SK-N-SH (cell line): ENCODE results near the gene CNP. TPM values are rescaled to one million over a fixed set of nuclear protein-coding genes. Genes with fewer than 3 reads are reported as not detected.

Source experiments
- CTCF ChIA-PET: fragments of 300-600, 350-600 bp; formaldehyde crosslinking; extraction: SDS; loops from one replicate; lab custom pipeline; 2021; lab: Yijun Ruan, JAX
- POLR2A ChIA-PET: fragments of 350-600 bp; sonication (Branson Sonifier 250); formaldehyde crosslinking; extraction: SDS; loops from one replicate; lab custom pipeline; 2020; ENCODE audit warnings: antibody characterized with exemption, inconsistent platforms; lab: Yijun Ruan, JAX
- DNase-seq: peaks from one replicate; pipeline ENCODE4 v3.0.0; 2012
- H2AFZ ChIP-seq: fragments of 200-600 bp; sonication (generic); 2 replicates; pipeline ENCODE4 v1.8.1; 2016; ENCODE audit warnings: antibody characterized with exemption, mild to moderate bottlenecking, low read depth
- H3F3A ChIP-seq: fragments of 200-600 bp; sonication (generic); replicated peaks from 2 replicates; pipeline ENCODE3; 2016; ENCODE audit warnings: antibody characterized with exemption, mild to moderate bottlenecking; ENCODE audit not compliant: insufficient read depth
- H3K27ac ChIP-seq, 2 experiments: fragments of 200-500 bp in 1 of 2; fragments of 200-600 bp in 1 of 2; sonication (Bioruptor generic) in 1 of 2; sonication (generic), shearing (Covaris generic) in 1 of 2; 2 replicates each; pipeline versions ENCODE4 v1.5.1 to v1.6.1; 2014 to 2016; ENCODE audit warnings: low read depth in 2 of 2, inconsistent platforms in 1 of 2, low read length in 1 of 2, mild to moderate bottlenecking in 1 of 2, mixed read lengths in 1 of 2
- H3K27me3 ChIP-seq: fragments of 200-600 bp; sonication (generic), shearing (Covaris generic); 2 replicates; pipeline ENCODE4 v1.6.1; 2016; ENCODE audit warnings: mixed run types; ENCODE audit not compliant: insufficient read depth
- H3K36me3 ChIP-seq, 2 experiments: fragments of 200-500 bp in 1 of 2; fragments of 200-600 bp in 1 of 2; sonication (Bioruptor generic) in 1 of 2; sonication (generic) in 1 of 2; replicated peaks in 1 of 2; 2 replicates each; pipeline versions ENCODE3 to v1.5.1; 2014 to 2016; ENCODE audit warnings: low read length in 1 of 2, mild to moderate bottlenecking in 1 of 2; ENCODE audit not compliant: insufficient read depth in 2 of 2, control insufficient read depth in 1 of 2
- H3K4me1 ChIP-seq, 2 experiments: fragments of 200-500 bp in 1 of 2; fragments of 200-600 bp in 1 of 2; sonication (Bioruptor generic) in 1 of 2; sonication (generic), shearing (Covaris generic) in 1 of 2; 2 replicates each; pipeline versions ENCODE4 v1.5.1 to v1.6.1; 2014 to 2016; ENCODE audit warnings: low read depth in 1 of 2, low read length in 1 of 2, mixed run types in 1 of 2; ENCODE audit not compliant: insufficient read depth in 2 of 2, control insufficient read depth in 1 of 2
- H3K4me2 ChIP-seq: fragments of 200-600 bp; sonication (generic), shearing (Covaris generic); 2 replicates; pipeline ENCODE4 v1.6.1; 2017; ENCODE audit warnings: mixed run types
- H3K4me3 ChIP-seq, 2 experiments: fragments of 200-500 bp in 1 of 2; fragments of 200-600 bp in 1 of 2; sonication (Bioruptor generic) in 1 of 2; sonication (generic), shearing (Covaris generic) in 1 of 2; 2 replicates each; pipeline versions ENCODE4 v1.5.1 to v1.8.1; 2014 to 2016; ENCODE audit warnings: low read depth in 2 of 2, inconsistent platforms in 1 of 2, low read length in 1 of 2, mild to moderate bottlenecking in 1 of 2, mixed read lengths in 1 of 2, moderate library complexity in 1 of 2
- H3K79me2 ChIP-seq: fragments of 200-600 bp; sonication (generic); 2 replicates; pipeline ENCODE4 v1.8.1; 2017; ENCODE audit warnings: mild to moderate bottlenecking; ENCODE audit not compliant: insufficient read depth
- H3K9ac ChIP-seq: fragments of 200-600 bp; sonication (generic); 2 replicates; pipeline ENCODE4 v1.6.1; 2017; ENCODE audit warnings: mixed run types
- H3K9me2 ChIP-seq: fragments of 200-600 bp; sonication (generic); 2 replicates; pipeline ENCODE4 v1.6.1; 2017; ENCODE audit warnings: mixed run types
- H3K9me3 ChIP-seq: fragments of 200-600 bp; sonication (generic); 2 replicates; pipeline ENCODE4 v1.6.1; 2017; ENCODE audit warnings: mixed run types, mild to moderate bottlenecking, moderate library complexity
- H4K20me1 ChIP-seq: fragments of 200-600 bp; sonication (generic); 2 replicates; pipeline ENCODE4 v1.6.1; 2017; ENCODE audit warnings: mild to moderate bottlenecking, mixed run types; ENCODE audit not compliant: insufficient read depth
- CHD2 ChIP-seq: fragments of 150-350 bp; IDR thresholded peaks from 2 replicates; pipeline ENCODE4 v1.6.1; 2018; ENCODE audit warnings: low read length; ENCODE audit not compliant: partially characterized antibody
- ELF1 ChIP-seq: IDR thresholded peaks from 2 replicates; pipeline ENCODE4 v1.4.0; 2012
- EP300 ChIP-seq, 2 experiments: IDR thresholded peaks; 2 replicates each; pipeline versions ENCODE4 v1.4.0 to v1.6.1; 2012; ENCODE audit warnings: borderline replicate concordance in 1 of 2, low read depth in 1 of 2, low read length in 1 of 2
- GABPA ChIP-seq: IDR thresholded peaks from 2 replicates; pipeline ENCODE4 v1.4.0; 2012; ENCODE audit warnings: low read depth, mild to moderate bottlenecking
- GATA2 ChIP-seq: sonication (generic); formaldehyde crosslinking; IDR thresholded peaks from 2 replicates; pipeline ENCODE4 v1.5.0; 2020; ENCODE audit warnings: mild to moderate bottlenecking, missing genetic modification reagents
- MEF2A ChIP-seq: IDR thresholded peaks from 2 replicates; pipeline ENCODE4 v1.4.0; 2012; ENCODE audit warnings: low read depth, borderline replicate concordance
- MXI1 ChIP-seq: IDR thresholded peaks from 2 replicates; pipeline ENCODE4 v1.6.1; 2012; ENCODE audit warnings: mild to moderate bottlenecking, low read depth, low read length, improper control_type of control experiment
- NFIC ChIP-seq: IDR thresholded peaks from 2 replicates; pipeline ENCODE4 v1.4.0; 2012; ENCODE audit warnings: borderline replicate concordance
- NRF1 ChIP-seq: IDR thresholded peaks from 2 replicates; pipeline ENCODE4 v1.6.1; 2012; ENCODE audit warnings: low read depth, mild to moderate bottlenecking, low read length
- POLR2AphosphoS5 ChIP-seq: IDR thresholded peaks from 2 replicates; pipeline ENCODE4 v1.6.1; 2012; ENCODE audit warnings: low read depth, low read length
- RAD21 ChIP-seq: IDR thresholded peaks from 2 replicates; pipeline ENCODE4 v1.6.1; 2012; ENCODE audit warnings: mild to moderate bottlenecking, low read length
- RCOR1 ChIP-seq: fragments of 150-350 bp; IDR thresholded peaks from 2 replicates; pipeline ENCODE4 v1.6.1; 2017; ENCODE audit warnings: antibody characterized with exemption, low read length
- RFX5 ChIP-seq: IDR thresholded peaks from 2 replicates; pipeline ENCODE4 v1.6.1; 2012; ENCODE audit warnings: mild to moderate bottlenecking, improper control_type of control experiment, low read length
- RXRA ChIP-seq: IDR thresholded peaks from 2 replicates; pipeline ENCODE4 v1.4.0; 2012; ENCODE audit warnings: low read depth, mild to moderate bottlenecking, borderline replicate concordance
- SIN3A ChIP-seq: IDR thresholded peaks from 2 replicates; pipeline ENCODE4 v1.6.1; 2012; ENCODE audit warnings: low read depth, mild to moderate bottlenecking, low read length, moderate library complexity, borderline replicate concordance
- SMC3 ChIP-seq: IDR thresholded peaks from 2 replicates; pipeline ENCODE4 v1.6.1; 2012; ENCODE audit warnings: low read depth, low read length, improper control_type of control experiment
- TAF1 ChIP-seq: IDR thresholded peaks from 2 replicates; pipeline ENCODE4 v1.6.1; 2012; ENCODE audit warnings: low read depth, mild to moderate bottlenecking, low read length, moderate library complexity, borderline replicate concordance
- TCF12 ChIP-seq: IDR thresholded peaks from 2 replicates; pipeline ENCODE4 v1.4.0; 2012
- YY1 ChIP-seq: IDR thresholded peaks from 2 replicates; pipeline ENCODE4 v1.4.0; 2012; ENCODE audit warnings: low read depth, mild to moderate bottlenecking
- WGBS: methylation state at CpG from one replicate; pipeline ENCODE4 v1.1.6; 2017; ENCODE audit warnings: low lambda C conversion rate; 5-methylcytosine and 5-hydroxymethylcytosine counted together
- polyA plus RNA-seq, 3 experiments: library from polyadenylated mRNA; depleted of rRNA; stranded (reverse); fragments of >200 nt; gene quantifications; 2 replicates each; pipeline ENCODE4 v1.2.3, GENCODE V29; 2012
- TF ChIP-seq, protein P1 (sequence below): IDR thresholded peaks from 2 replicates; pipeline ENCODE4 v1.4.0; 2012; ENCODE audit warnings: low read depth, borderline replicate concordance
- TF ChIP-seq, protein P2 (sequence below): IDR thresholded peaks from 2 replicates; pipeline ENCODE4 v1.4.0; 2012; ENCODE audit warnings: low read depth
- TF ChIP-seq, protein P3 (sequence below): IDR thresholded peaks from 2 replicates; pipeline ENCODE4 v1.6.1; 2012; ENCODE audit warnings: mild to moderate bottlenecking, low read depth, low read length, moderate library complexity
- TF ChIP-seq, protein P4 (sequence below): fragments of 200-600 bp; sonication (generic); IDR thresholded peaks from 2 replicates; pipeline ENCODE4 v1.6.1; 2017; ENCODE audit warnings: antibody characterized with exemption, mild to moderate bottlenecking, moderate library complexity
- TF ChIP-seq, protein P5 (sequence below): IDR thresholded peaks from 2 replicates; pipeline ENCODE4; 2012

Gene CNP
- polyA plus RNA-seq, 1 of the 3 experiments (the other 2 are of a cell fraction): 54.8 TPM

DNA sequence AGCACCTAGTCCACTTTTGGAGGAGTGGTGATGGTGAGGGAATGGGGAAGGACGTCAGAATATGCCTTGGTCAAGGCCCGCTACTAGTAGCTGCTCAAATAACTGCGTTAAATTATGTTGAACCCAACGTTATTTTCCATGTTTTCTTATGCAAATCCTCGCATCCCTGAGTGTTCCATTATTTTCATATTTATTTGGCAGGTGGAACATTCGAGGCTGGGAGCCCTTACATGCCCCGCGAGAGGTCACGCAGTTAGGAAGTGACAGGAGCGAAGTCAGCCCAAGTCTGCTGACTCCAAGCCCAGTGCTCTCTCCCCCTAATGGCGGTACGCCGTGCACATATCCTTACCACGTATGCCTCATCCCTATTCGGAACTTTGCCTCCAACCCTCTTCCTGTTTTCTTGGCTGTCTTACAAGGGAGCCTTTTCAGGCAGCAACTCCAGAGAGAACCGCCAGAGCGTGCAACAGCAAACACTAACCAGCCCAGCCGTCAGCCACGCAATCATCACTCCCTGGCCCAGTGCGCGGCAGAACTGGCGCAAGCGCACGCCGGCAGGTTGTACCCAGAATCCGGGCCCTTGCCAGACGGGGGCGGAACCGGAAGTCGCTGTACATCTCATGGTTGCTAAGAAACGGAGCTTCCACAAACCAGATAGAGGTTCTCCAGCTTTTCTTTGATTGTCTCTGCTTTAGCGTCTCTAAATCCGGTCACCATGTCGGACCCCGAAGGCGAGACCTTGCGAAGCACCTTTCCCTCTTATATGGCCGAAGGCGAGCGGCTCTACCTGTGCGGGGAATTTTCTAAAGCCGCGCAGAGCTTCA, 36.4 kb upstream of the CNP start, which contains the start of gene ODAD4:
ODAD4 (plus strand) TSS at position 609 of the 824 bp plus-strand sequence; CDS start at position 716, 107 bp downstream.
- TF ChIP-seq EP300 (IDR thresholded peaks at IDR 0.05; ENCODE audit: borderline replicate concordance in 1 of 2, low read depth in 1 of 2, low read length in 1 of 2) (no peak; a peak in 1 of 4 replicates), GATA2 (CRISPR knock-in tag) (no peak), MEF2A (no peak), NFIC (peak; percentile 53; the same call in 1 of the 2 replicates), GABPA (peak; percentile 74), SMC3 (peak; percentile 37; the same call in 1 of the 2 replicates), RCOR1 (no peak), RAD21 (peak; percentile 56), RFX5 (0 out of 2 replicates have a peak, but pooled peaks have one; percentile 9), SIN3A (peak; percentile 85; the same call in 1 of the 2 replicates), MXI1 (peak; percentile 85), TCF12 (peak; percentile 33; the same call in 1 of the 2 replicates), ELF1 (peak; percentile 76; the same call in 1 of the 2 replicates), POLR2AphosphoS5 (peak; percentile 92), CHD2 (no peak), YY1 (peak; percentile 79), NRF1 (peak; percentile 98), TAF1 (peak; percentile 59; the same call in 1 of the 2 replicates), RXRA (no peak)
- TF ChIP-seq, protein P1, sequence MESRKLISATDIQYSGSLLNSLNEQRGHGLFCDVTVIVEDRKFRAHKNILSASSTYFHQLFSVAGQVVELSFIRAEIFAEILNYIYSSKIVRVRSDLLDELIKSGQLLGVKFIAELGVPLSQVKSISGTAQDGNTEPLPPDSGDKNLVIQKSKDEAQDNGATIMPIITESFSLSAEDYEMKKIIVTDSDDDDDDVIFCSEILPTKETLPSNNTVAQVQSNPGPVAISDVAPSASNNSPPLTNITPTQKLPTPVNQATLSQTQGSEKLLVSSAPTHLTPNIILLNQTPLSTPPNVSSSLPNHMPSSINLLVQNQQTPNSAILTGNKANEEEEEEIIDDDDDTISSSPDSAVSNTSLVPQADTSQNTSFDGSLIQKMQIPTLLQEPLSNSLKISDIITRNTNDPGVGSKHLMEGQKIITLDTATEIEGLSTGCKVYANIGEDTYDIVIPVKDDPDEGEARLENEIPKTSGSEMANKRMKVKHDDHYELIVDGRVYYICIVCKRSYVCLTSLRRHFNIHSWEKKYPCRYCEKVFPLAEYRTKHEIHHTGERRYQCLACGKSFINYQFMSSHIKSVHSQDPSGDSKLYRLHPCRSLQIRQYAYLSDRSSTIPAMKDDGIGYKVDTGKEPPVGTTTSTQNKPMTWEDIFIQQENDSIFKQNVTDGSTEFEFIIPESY: peak; percentile 35; the same call in 1 of the 2 replicates
- TF ChIP-seq, protein P2, sequence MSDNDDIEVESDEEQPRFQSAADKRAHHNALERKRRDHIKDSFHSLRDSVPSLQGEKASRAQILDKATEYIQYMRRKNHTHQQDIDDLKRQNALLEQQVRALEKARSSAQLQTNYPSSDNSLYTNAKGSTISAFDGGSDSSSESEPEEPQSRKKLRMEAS: peak; percentile 91
- TF ChIP-seq, protein P3, sequence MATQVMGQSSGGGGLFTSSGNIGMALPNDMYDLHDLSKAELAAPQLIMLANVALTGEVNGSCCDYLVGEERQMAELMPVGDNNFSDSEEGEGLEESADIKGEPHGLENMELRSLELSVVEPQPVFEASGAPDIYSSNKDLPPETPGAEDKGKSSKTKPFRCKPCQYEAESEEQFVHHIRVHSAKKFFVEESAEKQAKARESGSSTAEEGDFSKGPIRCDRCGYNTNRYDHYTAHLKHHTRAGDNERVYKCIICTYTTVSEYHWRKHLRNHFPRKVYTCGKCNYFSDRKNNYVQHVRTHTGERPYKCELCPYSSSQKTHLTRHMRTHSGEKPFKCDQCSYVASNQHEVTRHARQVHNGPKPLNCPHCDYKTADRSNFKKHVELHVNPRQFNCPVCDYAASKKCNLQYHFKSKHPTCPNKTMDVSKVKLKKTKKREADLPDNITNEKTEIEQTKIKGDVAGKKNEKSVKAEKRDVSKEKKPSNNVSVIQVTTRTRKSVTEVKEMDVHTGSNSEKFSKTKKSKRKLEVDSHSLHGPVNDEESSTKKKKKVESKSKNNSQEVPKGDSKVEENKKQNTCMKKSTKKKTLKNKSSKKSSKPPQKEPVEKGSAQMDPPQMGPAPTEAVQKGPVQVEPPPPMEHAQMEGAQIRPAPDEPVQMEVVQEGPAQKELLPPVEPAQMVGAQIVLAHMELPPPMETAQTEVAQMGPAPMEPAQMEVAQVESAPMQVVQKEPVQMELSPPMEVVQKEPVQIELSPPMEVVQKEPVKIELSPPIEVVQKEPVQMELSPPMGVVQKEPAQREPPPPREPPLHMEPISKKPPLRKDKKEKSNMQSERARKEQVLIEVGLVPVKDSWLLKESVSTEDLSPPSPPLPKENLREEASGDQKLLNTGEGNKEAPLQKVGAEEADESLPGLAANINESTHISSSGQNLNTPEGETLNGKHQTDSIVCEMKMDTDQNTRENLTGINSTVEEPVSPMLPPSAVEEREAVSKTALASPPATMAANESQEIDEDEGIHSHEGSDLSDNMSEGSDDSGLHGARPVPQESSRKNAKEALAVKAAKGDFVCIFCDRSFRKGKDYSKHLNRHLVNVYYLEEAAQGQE: 0 out of 2 replicates have a peak, but pooled peaks have one; percentile 20
- TF ChIP-seq, protein P4, sequence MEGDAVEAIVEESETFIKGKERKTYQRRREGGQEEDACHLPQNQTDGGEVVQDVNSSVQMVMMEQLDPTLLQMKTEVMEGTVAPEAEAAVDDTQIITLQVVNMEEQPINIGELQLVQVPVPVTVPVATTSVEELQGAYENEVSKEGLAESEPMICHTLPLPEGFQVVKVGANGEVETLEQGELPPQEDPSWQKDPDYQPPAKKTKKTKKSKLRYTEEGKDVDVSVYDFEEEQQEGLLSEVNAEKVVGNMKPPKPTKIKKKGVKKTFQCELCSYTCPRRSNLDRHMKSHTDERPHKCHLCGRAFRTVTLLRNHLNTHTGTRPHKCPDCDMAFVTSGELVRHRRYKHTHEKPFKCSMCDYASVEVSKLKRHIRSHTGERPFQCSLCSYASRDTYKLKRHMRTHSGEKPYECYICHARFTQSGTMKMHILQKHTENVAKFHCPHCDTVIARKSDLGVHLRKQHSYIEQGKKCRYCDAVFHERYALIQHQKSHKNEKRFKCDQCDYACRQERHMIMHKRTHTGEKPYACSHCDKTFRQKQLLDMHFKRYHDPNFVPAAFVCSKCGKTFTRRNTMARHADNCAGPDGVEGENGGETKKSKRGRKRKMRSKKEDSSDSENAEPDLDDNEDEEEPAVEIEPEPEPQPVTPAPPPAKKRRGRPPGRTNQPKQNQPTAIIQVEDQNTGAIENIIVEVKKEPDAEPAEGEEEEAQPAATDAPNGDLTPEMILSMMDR: peak; percentile 53
- TF ChIP-seq, protein P5, sequence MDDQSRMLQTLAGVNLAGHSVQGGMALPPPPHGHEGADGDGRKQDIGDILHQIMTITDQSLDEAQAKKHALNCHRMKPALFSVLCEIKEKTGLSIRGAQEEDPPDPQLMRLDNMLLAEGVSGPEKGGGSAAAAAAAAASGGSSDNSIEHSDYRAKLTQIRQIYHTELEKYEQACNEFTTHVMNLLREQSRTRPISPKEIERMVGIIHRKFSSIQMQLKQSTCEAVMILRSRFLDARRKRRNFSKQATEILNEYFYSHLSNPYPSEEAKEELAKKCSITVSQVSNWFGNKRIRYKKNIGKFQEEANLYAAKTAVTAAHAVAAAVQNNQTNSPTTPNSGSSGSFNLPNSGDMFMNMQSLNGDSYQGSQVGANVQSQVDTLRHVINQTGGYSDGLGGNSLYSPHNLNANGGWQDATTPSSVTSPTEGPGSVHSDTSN: peak; percentile 32
- H3K27me3 ChIP-seq: no peaks in the 10 kb centered on the region
- H3F3A ChIP-seq: peaks cover 6% of the 10 kb centered on the region
- peak within 1 kb of the TSS; percentile 95 for H2AFZ ChIP-seq
- peak within 1 kb of the TSS; percentile 78 for H3K4me2 ChIP-seq
- DNase-seq: peak; percentile 95
- CTCF ChIA-PET: interaction anchor here (0.7 to 1.6 kb wide), 7 partner anchors 9 to 193 kb away, joined by 3 to 4 read pairs (median 3); no protein-coding TSS in a partner anchor
- peak within 1 kb of the TSS; percentile 66 for H3K9ac ChIP-seq
- H3K4me3 ChIP-seq: peak within 1 kb of the TSS; percentile 61 to 70
- 2% methylated on average over 31 of the region's 43 CpGs for WGBS
- peaks cover 0 to under 1% of the 10 kb centered on the region in 2 experiments for H3K36me3 ChIP-seq
- H3K9me3 ChIP-seq: no peaks in the 10 kb centered on the region
- H3K27ac ChIP-seq: peak within 1 kb of the TSS; percentile 81 to 83
- peaks cover 4% of the 10 kb centered on the region for H3K79me2 ChIP-seq
- peaks cover 0 to 10% of the 10 kb centered on the region in 2 experiments; a peak in 3 of 4 replicates for H3K4me1 ChIP-seq
- no peaks in the 10 kb centered on the region for H3K9me2 ChIP-seq
- POLR2A ChIA-PET: interaction anchor here (0.6 to 1.7 kb wide), 10 partner anchors 9 to 241 kb away, joined by 3 to 21 read pairs (median 5); partner anchors contain the start of genes ACLY, DNAJC7 and KLHL11
- H4K20me1 ChIP-seq: no peaks in the 10 kb centered on the region
